ENCODE data around the gene ATP11A. TPM values are rescaled to one million over a fixed set of nuclear protein-coding genes. Genes with fewer than 3 reads are reported as not detected.
A peak's percentile ranks its signal among the peaks of the same experiment; 100 is the strongest.

Gene ATP11A
- total RNA-seq, 1 experiment from 2014 or later = 8.7 TPM

DNA sequence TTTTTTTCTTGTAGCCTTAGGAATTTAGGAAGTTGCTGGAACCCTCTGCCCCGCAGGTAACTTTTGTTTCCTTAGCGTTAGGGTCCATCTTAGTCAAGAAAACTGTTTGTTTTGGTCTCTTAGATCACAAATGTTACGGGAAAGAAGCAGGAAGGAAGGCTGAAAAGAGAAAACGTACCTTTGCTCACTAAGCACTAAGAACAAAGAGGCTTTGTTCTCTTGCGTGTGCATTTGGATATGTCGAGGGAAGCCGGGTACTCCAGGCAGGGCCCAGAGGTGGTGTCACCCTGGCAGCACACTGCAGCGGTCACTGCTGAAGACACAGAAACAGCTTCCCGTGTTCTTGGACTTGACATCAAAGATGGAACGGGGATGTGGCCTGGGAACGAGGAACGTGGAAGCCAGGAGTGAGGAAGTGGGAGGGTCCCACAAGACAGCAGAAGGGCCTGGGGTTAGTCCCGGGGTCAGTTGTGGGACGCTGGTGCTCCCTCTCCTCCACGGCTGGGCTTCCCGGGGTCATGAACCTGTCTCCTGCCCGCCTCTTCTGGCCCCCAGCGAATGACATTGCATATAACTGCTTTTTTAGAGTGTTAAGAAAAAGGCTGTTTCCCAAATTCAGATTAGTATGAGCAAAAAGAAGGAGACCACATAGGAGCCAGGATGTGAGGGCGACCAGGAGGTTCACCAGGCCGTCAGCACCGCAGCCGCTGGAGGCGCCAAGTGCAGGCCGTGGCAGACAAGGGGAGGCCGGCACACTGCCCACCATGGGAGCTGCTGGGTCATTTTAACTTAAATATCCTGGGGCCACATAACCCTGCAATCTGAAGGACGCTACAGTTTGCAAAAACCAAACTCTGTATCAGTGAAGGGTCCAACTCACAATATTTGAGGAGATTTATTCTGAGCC, 31.6 kb downstream of the ATP11A start:
- intact Hi-C loops (cut with micrococcal nuclease) = no loop called here

DNA sequence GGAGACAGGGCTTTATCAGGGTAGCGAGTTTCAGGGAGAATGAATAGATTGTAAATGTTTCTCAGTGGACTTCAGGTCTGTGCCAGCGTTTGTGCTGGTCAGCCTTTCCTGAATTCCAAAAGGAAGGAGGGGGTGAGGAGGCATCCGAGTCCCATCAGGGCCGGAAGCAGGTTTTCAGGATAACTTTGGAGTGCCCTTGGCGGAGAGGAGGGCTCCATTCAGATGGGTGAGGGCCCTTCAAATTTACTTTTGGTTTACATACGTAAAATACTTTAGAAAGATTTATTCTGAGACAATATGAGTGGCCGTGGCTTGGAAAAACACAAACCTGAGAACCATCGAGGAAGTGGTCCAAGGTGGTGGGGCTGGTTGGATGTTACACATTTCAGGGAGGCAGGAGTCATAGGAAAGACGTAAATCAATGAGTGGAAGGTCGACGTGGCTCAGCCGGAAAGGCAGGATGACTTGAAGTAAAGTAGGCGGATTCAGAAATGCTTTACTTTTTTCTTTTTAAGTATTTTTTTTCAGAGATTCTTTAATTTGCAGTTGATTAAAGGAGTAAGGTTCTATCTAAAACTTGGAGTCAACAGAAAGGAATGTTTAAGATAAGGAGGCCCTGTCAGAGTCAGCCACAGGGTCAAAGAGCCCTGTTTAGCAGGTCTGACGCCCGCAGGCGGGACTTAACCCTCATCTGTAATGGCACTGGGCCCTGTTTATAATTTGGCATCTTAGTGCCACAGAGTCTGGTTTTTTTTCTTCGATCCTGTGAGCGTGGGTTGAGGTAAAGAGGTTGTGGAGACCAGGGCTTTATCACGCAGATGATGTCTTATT, 32.8 kb downstream of the ATP11A start:
- no peaks in the 10 kb centered on the region for H3K27me3 ChIP-seq (ENCODE audit: low read length)
- H3K4me2 ChIP-seq (ENCODE audit: low read length) = peak overlapping the region; percentile 69
- H3K9me2 ChIP-seq (replicated peaks; ENCODE audit: low read length) = no peaks in the 10 kb centered on the region
- H3K4me1 ChIP-seq (ENCODE audit: insufficient read depth, low read length) = peaks cover 44% of the 10 kb centered on the region
- intact Hi-C loops (cut with micrococcal nuclease) = no loop called here
- H4K20me1 ChIP-seq (ENCODE audit: low read length) = no peaks in the 10 kb centered on the region
- DNase-seq = peak; percentile 77
- ChIA-PET POLR2A (ENCODE audit: unreplicated experiment) (no interaction called here), CTCF (no interaction called here)
- peak overlapping the region; percentile 54; the same call in 1 of the 2 replicates for H3K9ac ChIP-seq (ENCODE audit: low read length)
- peaks cover 5% of the 10 kb centered on the region for H3K79me2 ChIP-seq (ENCODE audit: low read length)
- H2AFZ ChIP-seq (ENCODE audit: low read length) = peak overlapping the region; percentile 3; the same call in 1 of the 2 replicates
- H3K36me3 ChIP-seq (ENCODE audit: low read depth, low read length) = no peaks in the 10 kb centered on the region
- TF ChIP-seq, protein P1, sequence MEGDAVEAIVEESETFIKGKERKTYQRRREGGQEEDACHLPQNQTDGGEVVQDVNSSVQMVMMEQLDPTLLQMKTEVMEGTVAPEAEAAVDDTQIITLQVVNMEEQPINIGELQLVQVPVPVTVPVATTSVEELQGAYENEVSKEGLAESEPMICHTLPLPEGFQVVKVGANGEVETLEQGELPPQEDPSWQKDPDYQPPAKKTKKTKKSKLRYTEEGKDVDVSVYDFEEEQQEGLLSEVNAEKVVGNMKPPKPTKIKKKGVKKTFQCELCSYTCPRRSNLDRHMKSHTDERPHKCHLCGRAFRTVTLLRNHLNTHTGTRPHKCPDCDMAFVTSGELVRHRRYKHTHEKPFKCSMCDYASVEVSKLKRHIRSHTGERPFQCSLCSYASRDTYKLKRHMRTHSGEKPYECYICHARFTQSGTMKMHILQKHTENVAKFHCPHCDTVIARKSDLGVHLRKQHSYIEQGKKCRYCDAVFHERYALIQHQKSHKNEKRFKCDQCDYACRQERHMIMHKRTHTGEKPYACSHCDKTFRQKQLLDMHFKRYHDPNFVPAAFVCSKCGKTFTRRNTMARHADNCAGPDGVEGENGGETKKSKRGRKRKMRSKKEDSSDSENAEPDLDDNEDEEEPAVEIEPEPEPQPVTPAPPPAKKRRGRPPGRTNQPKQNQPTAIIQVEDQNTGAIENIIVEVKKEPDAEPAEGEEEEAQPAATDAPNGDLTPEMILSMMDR (conservative IDR thresholded peaks at IDR 0.05; ENCODE audit: low read depth, low read length) = no peak
- TF ChIP-seq EZH2phosphoT487 (IDR thresholded peaks at IDR 0.05; ENCODE audit: borderline replicate concordance, low read length) (no peak), EZH2 (IDR thresholded peaks at IDR 0.05; ENCODE audit: low read length, unreplicated experiment) (no peak)
- H3K27ac ChIP-seq (ENCODE audit: low read length) = peak overlapping the region; percentile 85
- H3K9me3 ChIP-seq (ENCODE audit: low read length) = no peaks in the 10 kb centered on the region
- no TSS peak for BruUV-seq (replicated peaks)
- ATAC-seq = peak; percentile 52
- H3F3A ChIP-seq (ENCODE audit: low read length, unreplicated experiment) = no peaks in the 10 kb centered on the region
- peak overlapping the region; percentile 13; the same call in 1 of the 2 replicates for H3K4me3 ChIP-seq (ENCODE audit: low read length)

More for the DNA sequence above, 31.6 kb downstream of the ATP11A start:
- Histone ChIP-seq H3K9ac (ENCODE audit: low read length) (no peak overlapping the region), H3K9me3 (ENCODE audit: low read length) (no peaks in the 10 kb centered on the region), H3K27me3 (ENCODE audit: low read length) (no peaks in the 10 kb centered on the region), H3K27ac (ENCODE audit: low read length) (no peak overlapping the region), H3K4me1 (ENCODE audit: insufficient read depth, low read length) (peaks cover 43% of the 10 kb centered on the region), H3K4me2 (ENCODE audit: low read length) (no peak overlapping the region), H4K20me1 (ENCODE audit: low read length) (no peaks in the 10 kb centered on the region), H3F3A (ENCODE audit: low read length, unreplicated experiment) (no peaks in the 10 kb centered on the region), H3K9me2 (replicated peaks; ENCODE audit: low read length) (no peaks in the 10 kb centered on the region), H3K4me3 (ENCODE audit: low read length) (no peak overlapping the region), H3K36me3 (ENCODE audit: low read depth, low read length) (no peaks in the 10 kb centered on the region), H3K79me2 (ENCODE audit: low read length) (peaks cover 2% of the 10 kb centered on the region), H2AFZ (ENCODE audit: low read length) (no peak overlapping the region)
- DNase-seq = no peak
- ATAC-seq = no peak
- no peak for TF ChIP-seq EZH2phosphoT487 (IDR thresholded peaks at IDR 0.05; ENCODE audit: borderline replicate concordance, low read length)
- TF ChIP-seq EZH2 (IDR thresholded peaks at IDR 0.05; ENCODE audit: low read length, unreplicated experiment) = no peak
- TF ChIP-seq, protein P1 (conservative IDR thresholded peaks at IDR 0.05; ENCODE audit: low read depth, low read length) = no peak
- ChIA-PET CTCF (no interaction called here), POLR2A (ENCODE audit: unreplicated experiment) (no interaction called here)
- no TSS peak for BruUV-seq (replicated peaks)
